HEK293T (cell line): Measurements from ENCODE around the gene CCDC141.

ENCODE experiments used
- CTCF ChIA-PET: fragments of 350-600 bp; formaldehyde crosslinking; extraction: SDS; loops from one replicate; lab custom pipeline; 2021; ENCODE audit warnings: antibody characterized with exemption, inconsistent platforms; lab: Yijun Ruan, JAX
- POLR2A ChIA-PET: fragments of 350-600 bp; formaldehyde crosslinking; extraction: SDS; loops from one replicate; lab custom pipeline; 2020; ENCODE audit warnings: antibody characterized with exemption, inconsistent platforms; lab: Yijun Ruan, JAX
- DNase-seq: peaks from one replicate; pipeline ENCODE4 v3.0.0; 2012; ENCODE audit warnings: mixed read lengths; ENCODE audit errors: extremely low spot score
- ARNT ChIP-seq: fragments of 450-650 bp; IDR thresholded peaks from 2 replicates; pipeline ENCODE4 v1.6.1; 2017; ENCODE audit warnings: mild to moderate bottlenecking
- BHLHE40 ChIP-seq: fragments of 450-650 bp; IDR thresholded peaks from 2 replicates; pipeline ENCODE4 v1.6.1; 2016; ENCODE audit warnings: mild to moderate bottlenecking, moderate library complexity, borderline replicate concordance
- CTBP1 ChIP-seq: fragments of 450-650 bp; IDR thresholded peaks from 2 replicates; pipeline ENCODE4 v1.6.1; 2016; ENCODE audit warnings: borderline replicate concordance
- ELF4 ChIP-seq: fragments of 450-650 bp; IDR thresholded peaks from 2 replicates; pipeline ENCODE4 v1.6.1; 2017; ENCODE audit warnings: antibody characterized with exemption
- FOXA1 ChIP-seq: fragments of 450-650 bp; IDR thresholded peaks from 2 replicates; pipeline ENCODE4 v1.6.1; 2016; ENCODE audit warnings: mild to moderate bottlenecking
- FOXK2 ChIP-seq: fragments of 450-650 bp; IDR thresholded peaks from 2 replicates; pipeline ENCODE4 v1.6.1; 2016; ENCODE audit warnings: mild to moderate bottlenecking
- FOXM1 ChIP-seq: fragments of 450-650 bp; IDR thresholded peaks from 2 replicates; pipeline ENCODE4 v1.6.1; 2017; ENCODE audit warnings: mild to moderate bottlenecking, borderline replicate concordance
- HDGF ChIP-seq: fragments of 450-650 bp; IDR thresholded peaks from 2 replicates; pipeline ENCODE4 v1.6.1; 2017; ENCODE audit warnings: antibody characterized with exemption, borderline replicate concordance
- LEF1 ChIP-seq: fragments of 450-650 bp; IDR thresholded peaks from 2 replicates; pipeline ENCODE4 v1.6.1; 2017; ENCODE audit warnings: mild to moderate bottlenecking, borderline replicate concordance
- NFRKB ChIP-seq: fragments of 450-650 bp; IDR thresholded peaks from 2 replicates; pipeline ENCODE4 v1.6.1; 2016; ENCODE audit warnings: mild to moderate bottlenecking, moderate library complexity
- PKNOX1 ChIP-seq: fragments of 450-650 bp; IDR thresholded peaks from 2 replicates; pipeline ENCODE4 v1.6.1; 2016
- SP1 ChIP-seq: fragments of 450-650 bp; IDR thresholded peaks from 2 replicates; pipeline ENCODE4 v1.6.1; 2017
- SUZ12 ChIP-seq: fragments of 450-650 bp; IDR thresholded peaks from 2 replicates; pipeline ENCODE4 v1.6.1; 2016; ENCODE audit warnings: mild to moderate bottlenecking
- TARDBP ChIP-seq: fragments of 450-650 bp; IDR thresholded peaks from 2 replicates; pipeline ENCODE4 v1.6.1; 2016
- ZNF384 ChIP-seq: fragments of 450-650 bp; IDR thresholded peaks from 2 replicates; pipeline ENCODE4 v1.6.1; 2016

Gene CCDC141

GRCh38 chr2:178805457-178805856 lies 244.5 kb downstream of the CCDC141 start:
- CTCF ChIA-PET, result interaction anchor here (1.2 kb wide), 1 partner anchor 9 kb away, joined by 3 read pairs; no protein-coding TSS in a partner anchor
- no peak for DNase-seq
- no peak for TF ChIP-seq ELF4
- TF ChIP-seq FOXA1, result no peak
- no peak for TF ChIP-seq FOXM1
- POLR2A ChIA-PET, result no interaction called here

- POLR2A ChIA-PET, result no interaction called here
- peak; percentile 47 for DNase-seq
- no peak for TF ChIP-seq PKNOX1
- TF ChIP-seq NFRKB, result no peak
- no peak for TF ChIP-seq FOXM1
- no peak for TF ChIP-seq HDGF
- TF ChIP-seq ARNT, result no peak
- TF ChIP-seq ZNF384, result no peak
- CTCF ChIA-PET, result interaction anchor here (0.6 to 1.2 kb wide), 4 partner anchors 10 to 543 kb away, joined by 3 to 5 read pairs (median 4); no protein-coding TSS in a partner anchor
Measured at GRCh38 chr2:178804791-178805190, 245.1 kb downstream of the CCDC141 start.

DNA sequence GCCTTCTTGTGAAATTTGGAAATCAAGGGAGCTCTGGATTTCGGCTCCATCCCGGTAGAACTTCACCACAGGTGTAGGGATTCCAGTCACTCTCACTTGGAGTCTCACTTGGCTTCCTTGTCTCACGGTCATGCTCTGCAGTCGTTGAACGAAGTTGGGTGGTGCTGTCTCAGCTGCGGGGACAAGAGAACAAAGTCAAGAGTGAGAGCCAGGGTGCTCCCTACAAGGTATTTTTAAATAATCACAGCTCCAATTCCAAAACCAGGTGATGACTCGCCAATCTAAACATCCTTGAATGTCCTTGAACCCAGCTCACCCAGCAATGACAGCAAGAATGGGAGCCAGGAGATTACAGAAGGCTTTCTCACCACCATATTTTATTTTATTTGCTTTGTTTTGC lies 249.4 kb downstream of the CCDC141 start:
- DNase-seq, result no peak
- ChIA-PET CTCF (no interaction called here), POLR2A (no interaction called here)
- TF ChIP-seq ZNF384 (no peak), NFRKB (no peak), FOXA1 (no peak)

GRCh38 chr2:178799305-178799704 lies 250.6 kb downstream of the CCDC141 start:
- DNase-seq, result no peak
- TF ChIP-seq CTBP1 (no peak), NFRKB (no peak), HDGF (no peak), ZNF384 (no peak)
- ChIA-PET CTCF (no interaction called here), POLR2A (no interaction called here)

DNA sequence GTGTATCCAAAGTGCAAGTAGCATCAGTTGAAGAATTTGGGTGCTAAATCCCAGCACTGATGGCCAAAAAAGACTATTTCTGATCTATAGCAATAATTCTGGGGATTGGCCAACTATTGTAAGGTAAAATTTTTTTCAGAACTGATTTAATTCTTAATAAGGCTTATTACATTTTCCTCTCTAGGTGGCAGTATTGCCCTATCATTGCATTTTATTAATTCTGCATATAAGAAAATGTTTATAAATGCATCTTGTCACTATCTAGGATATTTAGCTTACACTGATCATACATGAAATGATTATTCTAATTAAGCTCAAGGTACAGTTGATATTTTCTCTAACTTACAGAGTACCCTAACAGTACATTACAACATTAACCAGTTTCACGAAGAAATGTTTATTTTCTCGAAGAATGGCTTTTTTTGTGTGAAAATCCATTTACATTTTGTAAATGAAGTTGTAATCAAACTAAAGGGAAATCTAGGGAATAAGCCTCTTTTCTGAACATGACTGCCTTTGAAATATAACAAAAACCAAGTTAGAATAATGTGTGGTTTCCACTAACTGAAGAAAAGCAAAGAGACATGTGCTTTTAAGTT lies 253.8 kb downstream of the CCDC141 start:
- ChIA-PET POLR2A (no interaction called here), CTCF (no interaction called here)
- TF ChIP-seq CTBP1 (no peak), ZNF384 (peak; percentile 47), ARNT (no peak)
- peak; percentile 10 for DNase-seq

DNA sequence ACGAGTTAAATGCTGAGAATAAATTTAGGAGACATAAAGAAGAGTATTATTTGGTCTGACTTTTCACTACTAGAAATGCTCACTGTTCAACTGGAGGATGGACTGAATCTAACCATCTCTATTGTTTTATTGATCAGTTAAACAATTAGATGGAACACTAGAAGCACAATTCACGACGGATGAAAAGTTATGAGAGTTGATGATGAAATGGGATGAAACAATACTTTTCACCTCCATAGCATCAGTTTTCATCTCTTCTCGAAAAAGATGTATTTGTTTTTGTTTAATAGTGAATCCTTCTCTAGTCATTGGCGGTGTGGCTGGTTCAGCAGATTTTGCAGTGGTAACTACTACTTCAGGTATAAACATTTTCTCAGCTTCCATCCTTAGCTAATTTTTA lies 262.0 kb downstream of the CCDC141 start:
- ChIA-PET CTCF (interaction anchor here (0.5 kb wide), 1 partner anchor 857 kb away, joined by 3 read pairs; no protein-coding TSS in a partner anchor), POLR2A (no interaction called here)
- DNase-seq, result no peak
- TF ChIP-seq ZNF384, result no peak
- TF ChIP-seq FOXK2, result no peak
- no peak for TF ChIP-seq CTBP1
- TF ChIP-seq TARDBP, result no peak
- no peak for TF ChIP-seq FOXA1

GRCh38 chr2:178787155-178787554 lies 262.8 kb downstream of the CCDC141 start:
- POLR2A ChIA-PET, result no interaction called here
- CTCF ChIA-PET, result no interaction called here
- TF ChIP-seq SUZ12 (no peak), SP1 (no peak), FOXA1 (no peak), NFRKB (no peak), LEF1 (no peak), ZNF384 (no peak), FOXK2 (no peak), ELF4 (no peak), ARNT (no peak)
- no peak for DNase-seq

GRCh38 chr2:178783889-178784288 lies 266.0 kb downstream of the CCDC141 start:
- TF ChIP-seq NFRKB, result no peak
- no peak for TF ChIP-seq FOXK2
- TF ChIP-seq BHLHE40, result no peak
- no peak for TF ChIP-seq FOXA1
- TF ChIP-seq ELF4, result no peak
- ChIA-PET POLR2A (no interaction called here), CTCF (no interaction called here)
- no peak for DNase-seq

DNA sequence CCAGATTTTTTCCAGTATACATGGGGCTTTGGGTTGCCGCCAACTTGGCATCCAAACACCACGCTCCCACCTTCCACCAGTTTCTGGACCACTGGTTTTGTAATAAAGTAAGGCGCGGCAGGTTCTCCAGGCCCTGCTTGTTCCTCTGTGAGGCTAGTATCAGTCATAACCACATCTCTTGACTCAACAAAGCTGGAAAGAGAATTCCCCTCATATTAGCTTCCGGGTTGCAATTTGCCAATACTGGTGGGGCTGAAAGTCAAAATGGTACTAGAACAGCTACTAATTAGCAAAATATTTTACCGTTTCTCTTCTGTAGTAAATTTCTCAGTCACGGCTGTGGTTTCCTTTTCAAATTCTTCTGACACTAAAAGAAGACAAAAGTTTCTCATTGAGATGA lies 267.7 kb downstream of the CCDC141 start:
- no peak for TF ChIP-seq SP1
- no peak for DNase-seq
- CTCF ChIA-PET, result no interaction called here
- POLR2A ChIA-PET, result no interaction called here
